ENCODE measurements around the gene CKAP2L. TPM values are rescaled to one million over a fixed set of nuclear protein-coding genes. Genes with fewer than 3 reads are reported as not detected.

CKAP2L gene
- total RNA-seq, result 10 to 100 TPM in 1 of 4 donors, 1 to 10 TPM in 1, under 1 TPM in 1, not detected in 1; 0.64 to 33.0 (median 2.2) TPM

GRCh38 chr2:112764071-112765044 is at the start of gene CKAP2L:
Gene CKAP2L, minus strand, starts transcription at chr2:112764609. Its CDS starts 11 bp downstream, at chr2:112764598.
- Histone ChIP-seq H3K4me3 (peak within 1 kb of the TSS; percentile 62 to 92 (median 68)), H3K4me1 (peaks cover 5 to 25% (median 11%) of the 10 kb centered on the region in 4 donors), H3K27ac (peak within 1 kb of the TSS; percentile 49 to 75 (median 74)), H3K9me3 (no peaks in the 10 kb centered on the region), H3K36me3 (no peaks in the 10 kb centered on the region), H3K27me3 (no peaks in the 10 kb centered on the region)
- in situ Hi-C loops (cut with MboI; ENCODE audit: low pct_ligation_motif_present in 1 of 4, low pct_unique_long_range_greater_than_20kb in 1 of 4, low sequenced_read_pairs in 3 of 4) (loop anchor here in 1 of 4 donors (25.0 kb wide), 1 partner anchor 123 kb away; no protein-coding TSS in a partner anchor), intact Hi-C loops (cut with DNase I; ENCODE audit: low total_unique reads) (no loop called here)
- WGBS, 2 donors (ENCODE audit: low coverage in 1 of 2), result 0% methylated on average over 2 to 53 of the region's 79 CpGs
- TF ChIP-seq POLR2A (IDR thresholded peaks at IDR 0.05), result no peak
- peak in 2 of 3 donors; percentile 21 to 42 for TF ChIP-seq POLR2AphosphoS5 (IDR thresholded peaks at IDR 0.05)
- peak; percentile 97 for DNase-seq

- intact Hi-C loops (cut with DNase I; ENCODE audit: low total_unique reads) (no loop called here), in situ Hi-C loops (cut with MboI; ENCODE audit: low pct_ligation_motif_present in 1 of 4, low pct_unique_long_range_greater_than_20kb in 1 of 4, low sequenced_read_pairs in 3 of 4) (no loop called here)
- Histone ChIP-seq H3K27me3 (no peaks in the 10 kb centered on the region), H3K9me3 (no peaks in the 10 kb centered on the region), H3K4me3 (no peak overlapping the region), H3K36me3 (no peaks in the 10 kb centered on the region), H3K27ac (no peak overlapping the region), H3K4me1 (peaks cover 0 to 16% (median 3%) of the 10 kb centered on the region in 4 donors)
- WGBS, 2 donors (ENCODE audit: low coverage in 1 of 2), result 85 to 92% methylated on average over 10 of the region's 10 CpGs
- TF ChIP-seq POLR2A (IDR thresholded peaks at IDR 0.05) (no peak), EP300 (IDR thresholded peaks at IDR 0.05; ENCODE audit: low read depth) (no peak), CTCF (IDR thresholded peaks at IDR 0.05) (no peak), POLR2AphosphoS5 (IDR thresholded peaks at IDR 0.05) (no peak)
- no peak for DNase-seq
Measured at GRCh38 chr2:112813280-112813966, 49.0 kb upstream of the CKAP2L start.

- no peaks in the 10 kb centered on the region for H3K27me3 ChIP-seq
- H3K9me3 ChIP-seq, result no peaks in the 10 kb centered on the region
- H3K4me3 ChIP-seq, result no peak overlapping the region
- TF ChIP-seq POLR2A (IDR thresholded peaks at IDR 0.05), result no peak
- TF ChIP-seq POLR2AphosphoS5 (IDR thresholded peaks at IDR 0.05), result no peak
- no peak for TF ChIP-seq EP300 (IDR thresholded peaks at IDR 0.05; ENCODE audit: low read depth)
- no peak for TF ChIP-seq CTCF (IDR thresholded peaks at IDR 0.05)
- in situ Hi-C loops (cut with MboI; ENCODE audit: low pct_ligation_motif_present in 1 of 4, low pct_unique_long_range_greater_than_20kb in 1 of 4, low sequenced_read_pairs in 3 of 4) (no loop called here), intact Hi-C loops (cut with DNase I; ENCODE audit: low total_unique reads) (no loop called here)
- DNase-seq, result no peak
- whole genome bisulfite sequencing, 2 donors (ENCODE audit: low coverage in 1 of 2), result 52 to 67% methylated on average over 4 to 14 of the region's 14 CpGs
- H3K36me3 ChIP-seq, result no peaks in the 10 kb centered on the region
- H3K27ac ChIP-seq, result no peak overlapping the region
- H3K4me1 ChIP-seq, result peaks cover 0 to 16% (median 3%) of the 10 kb centered on the region in 4 donors
Measured at GRCh38 chr2:112812318-112813267, 48.2 kb upstream of the CKAP2L start.

- TF ChIP-seq POLR2A (IDR thresholded peaks at IDR 0.05) (no peak), EP300 (IDR thresholded peaks at IDR 0.05; ENCODE audit: low read depth) (no peak), POLR2AphosphoS5 (IDR thresholded peaks at IDR 0.05) (no peak), CTCF (IDR thresholded peaks at IDR 0.05) (no peak)
- WGBS, 2 donors (ENCODE audit: low coverage in 1 of 2), result 42% methylated on average over 7 of the region's 7 CpGs; no CpG with 5 or more reads in 1 of the 2 donors
- no peak for DNase-seq
- Histone ChIP-seq H3K27ac (peak overlapping the region in 2 of 4 donors; percentile 4 to 22), H3K4me1 (peaks cover 0 to 16% (median 3%) of the 10 kb centered on the region in 4 donors), H3K9me3 (peaks cover 0 to 3% of the 10 kb centered on the region in 2 donors), H3K4me3 (no peak overlapping the region), H3K36me3 (no peaks in the 10 kb centered on the region), H3K27me3 (no peaks in the 10 kb centered on the region)
- intact Hi-C loops (cut with DNase I; ENCODE audit: low total_unique reads) (no loop called here), in situ Hi-C loops (cut with MboI; ENCODE audit: low pct_ligation_motif_present in 1 of 4, low pct_unique_long_range_greater_than_20kb in 1 of 4, low sequenced_read_pairs in 3 of 4) (no loop called here)
Measured at GRCh38 chr2:112811841-112812306, 47.5 kb upstream of the CKAP2L start.
